Measurements from ENCODE around the gene B4GALNT3.
"Not testable (repeated sequence)": the region's sequence is repeated elsewhere in the genome, so short reads cannot be mapped to it uniquely, and the experiment has no call there.

The B4GALNT3 gene

DNA sequence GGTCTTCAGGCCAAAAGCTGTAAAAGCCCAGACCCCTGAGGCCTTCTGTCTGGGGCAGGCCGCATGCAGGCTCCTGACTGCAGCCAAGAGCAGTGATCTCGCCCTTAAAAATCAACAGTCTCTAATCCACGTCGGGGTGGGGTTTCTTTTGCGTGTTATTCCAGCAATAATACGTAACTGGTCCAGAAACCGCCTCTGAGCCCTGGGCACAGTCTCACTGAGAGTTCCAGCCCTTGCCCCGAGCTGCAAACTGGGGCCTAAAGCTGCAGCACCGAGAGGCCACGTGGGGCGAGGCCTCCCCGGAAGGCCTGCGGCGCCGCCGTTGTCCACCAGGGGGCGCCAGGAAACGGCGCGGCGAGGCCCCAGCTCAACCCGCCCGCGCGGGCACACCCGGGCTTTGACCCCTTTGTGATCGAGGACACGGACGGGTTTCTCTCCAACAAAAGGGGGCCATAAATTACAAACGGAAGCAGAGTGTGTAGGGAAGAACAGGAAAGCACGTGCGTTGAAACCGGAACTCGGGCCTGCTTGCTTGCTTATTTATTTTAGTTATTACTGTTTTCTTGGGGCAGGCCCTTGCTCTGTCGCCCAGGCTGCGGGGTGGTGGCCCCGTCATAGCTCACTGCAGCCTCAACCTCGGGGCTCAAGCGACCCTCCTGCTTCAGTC lies 116.3 kb downstream of the B4GALNT3 start:
- DNase-seq (ENCODE audit: low spot score) = peak; percentile 62

DNA sequence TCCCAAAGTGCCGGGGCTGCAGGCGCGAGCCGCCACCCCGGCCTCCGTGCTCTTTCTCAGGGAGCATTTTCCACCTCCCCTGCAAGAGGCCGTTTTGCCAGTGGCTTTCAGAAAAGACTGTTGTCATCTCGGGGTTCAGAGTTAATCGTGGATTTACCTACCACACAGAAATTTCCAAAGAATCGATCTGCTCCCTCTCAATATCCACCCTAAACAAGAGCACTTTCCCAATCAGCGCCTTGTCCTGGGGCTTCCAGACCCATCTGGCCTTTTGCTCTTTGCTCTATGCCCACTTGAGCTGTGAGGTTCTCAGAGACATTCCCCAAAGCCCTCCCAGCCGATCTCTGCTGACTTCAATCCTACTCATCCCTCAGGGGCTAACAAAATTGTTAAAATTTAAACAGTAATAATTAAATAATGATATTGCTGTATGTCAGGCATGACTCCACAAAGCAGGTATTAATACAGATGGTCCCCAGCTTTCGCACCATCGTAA lies 116.9 kb downstream of the B4GALNT3 start:
- no peak for DNase-seq (ENCODE audit: low spot score)

DNA sequence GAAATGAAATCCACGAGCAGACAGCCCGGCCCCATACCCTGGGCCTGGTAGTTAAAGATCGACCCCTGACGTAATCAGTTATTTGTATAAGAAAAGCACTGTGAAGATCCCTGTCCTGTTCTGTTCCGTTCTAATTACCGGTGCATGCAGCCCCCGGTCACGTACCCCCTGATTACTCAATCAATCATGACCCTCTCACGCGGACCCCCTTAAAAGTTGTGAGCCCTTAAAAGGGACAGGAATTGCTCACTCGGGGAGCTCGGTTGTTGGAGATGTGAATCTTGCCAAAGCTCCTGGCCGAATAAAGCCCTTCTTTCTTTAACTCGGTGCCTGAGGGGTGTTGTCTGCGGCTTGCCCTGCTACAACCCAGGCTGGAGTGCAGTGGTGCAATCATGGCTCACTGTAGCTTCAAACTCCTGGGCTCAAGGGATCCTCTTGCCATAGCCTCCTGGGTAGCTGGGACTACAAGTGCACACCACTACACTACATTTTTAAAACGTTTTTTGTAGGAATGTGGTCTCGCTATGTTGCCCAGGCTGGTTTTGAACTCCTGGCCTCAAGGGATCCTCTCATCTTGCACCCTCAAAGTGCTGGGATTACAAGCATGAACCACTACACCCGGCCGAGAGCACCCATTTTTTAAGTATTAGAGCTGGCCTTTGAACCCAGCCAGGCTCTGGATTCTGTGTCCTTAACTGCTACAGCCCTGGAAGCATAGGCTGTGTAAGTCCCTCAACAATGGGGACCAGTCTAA lies 118.4 kb downstream of the B4GALNT3 start:
- DNase-seq (ENCODE audit: low spot score) = not testable (repeated sequence)

DNA sequence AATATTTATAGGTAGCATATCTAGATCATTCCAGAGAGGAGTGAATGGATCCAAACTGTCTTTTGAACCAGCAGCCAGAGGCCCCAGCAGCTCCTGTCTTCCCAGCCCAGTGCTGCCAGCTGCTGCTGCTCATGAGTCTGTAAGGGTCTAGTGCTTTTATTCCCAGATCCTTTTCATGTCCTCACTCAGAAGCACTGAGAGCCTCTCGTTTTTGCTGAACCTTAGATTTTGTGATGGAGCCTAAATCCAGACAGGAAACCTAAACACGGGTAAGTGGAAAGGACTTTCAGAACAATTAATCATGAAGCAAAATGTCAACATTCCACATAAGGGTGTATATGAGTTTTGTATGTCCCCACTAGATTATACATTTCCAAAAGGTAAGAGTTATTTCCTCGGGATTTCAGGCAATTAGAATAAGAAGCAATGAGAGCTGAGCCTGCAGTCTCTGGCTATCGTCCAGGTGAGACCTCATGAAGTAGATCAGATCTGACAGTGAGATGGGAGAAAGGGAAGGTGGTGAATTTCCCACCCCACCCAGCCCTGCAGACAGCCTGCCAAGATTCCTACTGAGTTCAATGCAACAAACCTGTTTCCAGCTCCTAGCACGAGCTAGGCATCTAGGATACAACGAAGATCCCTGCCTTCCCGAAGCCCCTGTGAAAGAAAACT lies 119.1 kb downstream of the B4GALNT3 start:
- no peak for DNase-seq (ENCODE audit: low spot score)

DNA sequence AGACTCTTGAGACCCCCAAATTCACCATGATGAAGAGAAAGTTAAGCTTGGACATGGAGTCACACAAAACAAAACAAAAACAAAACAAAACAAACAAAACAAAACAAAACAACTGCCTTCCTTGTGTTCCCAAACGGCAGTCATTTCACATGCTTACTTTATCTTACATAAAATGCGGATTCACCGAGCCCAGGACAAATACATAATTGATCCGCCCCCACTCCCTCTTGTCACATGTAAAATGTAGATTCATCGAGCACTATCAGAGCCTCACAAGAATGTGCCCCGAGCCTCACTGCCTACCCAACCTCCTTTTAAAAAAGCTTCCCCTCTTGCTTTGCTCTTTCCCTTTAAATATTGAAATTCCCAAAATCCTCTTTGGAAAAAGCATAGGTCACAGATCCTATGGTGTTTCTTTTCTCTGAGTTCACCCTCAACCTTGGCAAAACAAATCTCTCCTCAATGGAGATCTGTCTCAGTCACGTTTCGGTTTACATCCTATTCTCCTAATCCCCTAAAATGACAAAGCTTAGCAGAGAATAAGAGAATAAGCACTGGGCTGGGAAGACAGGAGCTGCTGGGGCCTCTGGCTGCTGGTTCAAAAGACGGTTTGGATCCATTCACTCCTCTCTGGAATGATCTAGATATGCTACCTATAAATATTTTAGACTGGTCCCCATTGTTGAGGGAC lies 119.8 kb downstream of the B4GALNT3 start:
- no peak for DNase-seq (ENCODE audit: low spot score)

DNA sequence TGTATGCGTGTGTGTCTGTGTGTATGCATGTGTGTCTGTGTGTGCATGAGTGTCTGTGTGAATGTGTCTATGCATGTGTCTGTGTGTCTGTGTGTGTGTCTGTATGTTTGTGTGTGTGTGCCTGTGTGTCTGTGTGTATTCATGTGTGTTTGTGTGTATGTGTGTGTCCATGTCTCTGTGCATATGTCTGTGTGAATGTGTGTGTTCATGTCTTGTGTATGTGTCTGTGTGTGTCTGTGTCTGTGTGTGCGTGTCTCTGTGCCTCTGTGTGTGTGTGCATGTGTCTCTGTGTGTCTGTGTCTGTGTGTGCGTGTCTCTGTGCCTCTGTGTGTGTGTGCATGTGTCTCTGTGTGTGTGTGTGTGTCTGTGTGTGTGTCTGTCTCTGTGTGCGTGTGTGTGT lies 121.1 kb downstream of the B4GALNT3 start:
- DNase-seq (ENCODE audit: low spot score) = no peak

DNA sequence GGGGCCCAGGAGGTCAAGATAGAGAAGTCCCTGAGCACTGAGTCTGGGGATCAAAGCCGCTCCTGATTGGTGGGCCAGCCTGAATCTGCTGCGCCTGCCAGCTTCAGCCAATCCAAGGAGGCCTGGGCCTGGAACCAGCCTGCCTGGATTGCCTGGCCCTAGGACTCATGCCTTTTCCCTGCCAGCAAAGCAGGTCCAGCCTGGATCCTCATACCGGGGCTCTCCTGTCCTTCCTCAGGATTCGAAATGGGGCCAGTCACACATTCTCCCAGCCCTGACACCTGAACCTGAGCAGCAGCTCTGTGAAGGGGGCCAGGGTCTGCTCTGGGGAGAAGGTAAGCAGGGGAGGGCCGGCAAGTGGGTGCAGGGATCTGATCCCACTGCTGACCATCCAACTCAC lies 121.6 kb downstream of the B4GALNT3 start:
- DNase-seq (ENCODE audit: low spot score) = no peak

DNA sequence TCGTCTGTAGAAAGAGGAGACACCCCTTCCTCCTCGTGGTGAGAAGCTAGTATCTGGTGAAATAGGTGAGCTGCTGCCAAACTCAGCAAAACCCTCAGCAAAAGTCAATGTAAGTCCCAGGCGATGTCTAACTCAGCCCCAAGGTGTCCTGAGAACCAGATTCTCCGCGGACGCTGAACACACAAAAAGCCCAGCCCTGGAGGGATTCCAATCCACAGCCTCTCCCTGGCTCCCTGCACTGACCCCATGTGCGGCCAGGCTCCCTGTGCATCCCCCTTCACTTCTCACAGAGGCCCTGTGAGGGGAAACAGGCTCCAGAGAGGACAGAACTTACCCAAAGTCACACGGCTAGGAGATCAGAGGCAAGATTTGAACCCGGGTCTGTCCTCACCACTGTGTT lies 122.0 kb downstream of the B4GALNT3 start:
- no peak for DNase-seq (ENCODE audit: low spot score)

DNA sequence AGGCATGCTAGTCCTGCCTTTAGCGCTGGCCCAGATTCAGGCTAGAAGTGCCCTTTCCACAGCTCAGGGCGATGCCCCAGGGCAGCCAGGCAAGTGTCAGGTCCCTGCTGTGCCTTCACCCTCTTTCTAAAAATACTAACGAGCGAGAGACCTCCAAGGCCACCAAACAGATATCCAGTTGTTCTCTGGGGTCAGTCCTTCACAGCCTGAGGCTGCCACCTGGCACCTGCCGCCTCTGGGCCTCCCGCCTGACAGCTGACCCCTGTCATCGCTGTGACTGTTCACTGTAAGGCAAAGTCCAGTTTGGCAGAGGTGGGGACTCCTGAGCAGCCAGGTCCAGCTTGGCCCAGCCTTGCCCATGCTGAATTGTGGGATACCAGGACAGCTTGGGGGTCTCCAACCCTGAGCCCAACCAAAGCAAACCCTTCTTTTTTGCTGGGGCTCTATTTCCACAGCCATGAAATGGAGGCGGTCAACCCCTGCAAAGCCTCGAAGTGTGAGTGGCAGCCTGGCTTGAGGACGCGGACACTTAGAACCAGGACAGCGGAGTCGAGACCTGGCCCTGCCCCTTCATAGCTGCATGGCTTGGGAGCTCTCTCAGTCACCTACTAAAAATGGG lies 123.6 kb downstream of the B4GALNT3 start:
- DNase-seq (ENCODE audit: low spot score) = no peak

DNA sequence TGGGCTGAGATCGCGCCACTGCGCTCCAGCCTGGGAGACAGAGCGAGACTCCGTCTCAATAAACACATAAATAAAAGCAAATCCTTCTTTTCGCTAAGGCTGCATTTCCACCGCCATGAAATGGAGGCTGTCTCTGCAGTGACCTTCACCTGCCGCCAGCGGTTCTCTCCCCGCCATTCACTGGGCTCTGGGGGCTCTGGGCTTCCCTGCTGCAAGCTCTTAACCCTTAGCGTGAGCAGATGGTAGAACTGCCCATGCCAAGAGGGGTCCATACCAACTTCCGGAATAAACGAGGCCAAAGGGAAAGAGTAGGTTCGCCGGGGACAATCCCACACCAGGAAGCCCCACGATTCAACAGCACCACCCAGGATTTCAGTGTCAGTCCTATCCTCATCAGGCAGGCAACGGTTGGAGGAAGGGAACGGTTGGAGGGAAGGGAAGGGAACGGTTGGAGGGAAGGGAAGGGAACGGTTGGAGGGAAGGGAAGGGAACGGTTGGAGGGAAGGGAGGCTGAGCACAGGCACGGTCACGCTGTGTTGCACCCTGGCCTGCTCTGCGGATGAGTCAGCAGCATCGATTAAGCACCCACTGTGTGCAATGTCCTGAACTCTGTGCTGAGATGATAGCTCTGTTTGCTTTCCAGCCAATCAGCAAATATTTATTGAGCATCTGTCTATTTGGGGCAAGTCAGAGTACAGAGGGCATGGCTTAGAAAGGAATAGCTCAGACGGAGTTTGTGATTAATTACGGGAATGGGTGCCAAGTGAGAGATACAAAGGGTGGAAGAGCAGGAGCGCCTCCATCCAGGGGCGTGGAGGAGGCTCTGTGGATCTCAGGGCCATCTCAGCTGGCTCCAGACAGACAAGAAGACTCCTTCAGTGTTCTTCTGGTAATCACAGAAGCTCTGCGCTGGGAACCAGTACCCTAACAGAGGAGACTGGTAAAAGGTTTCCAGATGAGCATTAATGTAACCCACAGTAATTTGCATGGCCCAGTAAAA lies 125.6 kb downstream of the B4GALNT3 start:
- no peak for DNase-seq (ENCODE audit: low spot score)

DNA sequence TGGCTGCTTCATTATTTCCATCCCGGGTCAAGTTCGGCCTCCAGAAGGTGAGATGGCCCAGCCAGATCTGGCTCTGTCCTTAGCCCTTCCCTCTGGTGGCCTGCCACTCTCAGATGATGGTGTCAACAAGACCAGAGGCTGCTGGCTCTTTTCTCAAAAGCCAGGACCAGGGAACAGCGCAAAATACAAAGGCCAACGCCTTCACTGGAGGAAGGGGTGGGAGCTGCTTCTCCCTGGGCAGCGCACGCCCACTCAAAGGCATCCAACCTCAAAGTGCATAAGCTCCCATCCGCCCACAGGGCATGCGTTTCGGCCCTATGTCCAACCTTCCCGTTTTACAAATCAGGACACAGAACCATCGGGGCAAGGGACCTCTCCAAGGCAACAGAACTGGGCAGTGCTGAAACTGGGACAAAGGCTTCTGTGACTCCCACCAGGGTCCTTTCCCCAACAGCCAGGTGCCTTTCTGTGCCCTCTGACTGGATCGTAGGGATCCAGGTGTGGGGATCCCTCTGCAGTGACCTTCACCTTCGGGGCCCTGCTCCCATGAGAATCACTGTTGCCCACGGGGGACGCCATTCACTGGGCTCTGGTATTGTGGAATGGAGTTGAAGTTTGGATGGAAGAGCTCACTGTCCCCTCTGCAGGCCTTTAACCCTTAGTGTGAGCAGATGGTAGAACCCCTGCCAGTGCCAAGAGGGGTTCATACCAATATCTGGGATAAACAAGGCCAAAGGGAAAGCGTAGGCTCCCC lies 126.8 kb downstream of the B4GALNT3 start:
- DNase-seq (ENCODE audit: low spot score) = no peak

DNA sequence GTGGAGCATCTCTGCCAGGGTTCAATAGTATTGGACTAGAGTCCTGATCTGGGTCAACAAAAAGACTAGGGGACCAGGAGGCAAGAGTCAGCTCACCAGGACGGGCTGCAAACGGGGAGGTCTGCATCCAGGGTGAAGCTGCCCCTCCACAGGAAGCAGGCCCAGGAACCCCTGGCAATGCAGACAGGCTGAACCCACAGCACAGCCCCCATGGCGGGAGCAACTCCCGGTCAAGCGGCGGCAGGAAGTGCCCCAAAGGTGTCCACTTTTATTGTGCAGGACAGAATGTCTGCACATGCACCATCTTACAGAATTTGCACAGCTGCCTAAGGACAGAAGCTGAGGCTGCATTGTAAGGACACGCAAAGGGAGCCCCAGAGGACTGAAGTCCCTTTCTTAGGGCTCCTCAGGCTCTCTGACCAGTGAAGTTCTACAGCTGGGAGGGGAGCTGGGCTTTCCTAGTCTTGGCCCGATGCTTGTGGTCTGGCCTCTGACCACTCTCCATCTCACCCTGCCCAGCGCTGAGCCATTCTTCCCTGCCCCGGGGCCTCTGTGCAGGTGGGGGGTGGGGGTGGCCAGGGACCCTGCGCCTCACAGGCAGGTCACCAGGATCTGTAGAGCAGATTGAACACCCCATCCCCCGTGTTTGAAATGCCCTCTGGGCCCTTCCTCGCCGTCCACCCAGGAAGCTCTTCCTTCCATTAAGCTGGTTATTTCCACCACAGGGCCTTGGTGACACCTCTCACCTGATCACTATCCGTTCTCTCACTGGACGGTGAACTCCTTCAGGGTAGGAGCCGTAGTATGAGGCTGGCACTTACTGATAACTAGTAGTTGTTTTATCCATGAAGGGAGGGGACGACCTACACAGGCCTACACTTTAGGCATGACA lies 127.6 kb downstream of the B4GALNT3 start:
- DNase-seq (ENCODE audit: low spot score) = no peak

DNA sequence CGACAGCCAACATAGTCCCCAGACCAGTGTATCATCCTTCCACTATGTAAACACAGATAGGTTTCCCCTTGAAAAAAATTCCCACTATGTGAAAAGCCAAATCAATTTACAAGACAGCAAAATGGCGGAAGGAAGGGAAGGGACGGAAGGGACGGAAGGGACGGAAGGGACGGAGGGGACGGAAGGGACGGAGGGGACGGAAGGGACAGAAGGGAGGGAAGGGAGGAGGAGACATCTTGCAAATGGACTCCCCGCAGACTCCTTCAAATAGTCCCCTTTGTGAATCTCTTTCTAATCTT lies 128.2 kb downstream of the B4GALNT3 start:
- DNase-seq (ENCODE audit: low spot score) = no peak

DNA sequence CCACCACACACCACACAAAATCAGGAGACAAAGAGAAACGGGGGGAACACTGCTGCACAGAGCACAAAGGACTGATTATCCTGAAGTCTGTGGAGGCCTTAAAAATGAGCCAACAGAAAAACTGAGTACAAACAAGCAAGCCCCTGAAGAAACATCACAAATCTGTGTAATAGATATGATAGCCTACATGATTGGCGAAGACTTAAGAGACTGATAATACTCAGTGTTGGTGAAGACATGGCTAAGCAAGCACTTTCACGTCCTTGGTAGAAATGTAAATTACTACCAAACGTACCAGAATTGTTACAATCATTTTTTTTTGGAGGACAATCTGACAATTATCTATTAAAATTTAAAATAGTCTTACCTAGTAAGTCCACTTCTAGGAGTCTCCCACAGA lies 128.9 kb downstream of the B4GALNT3 start:
- DNase-seq (ENCODE audit: low spot score) = no peak

DNA sequence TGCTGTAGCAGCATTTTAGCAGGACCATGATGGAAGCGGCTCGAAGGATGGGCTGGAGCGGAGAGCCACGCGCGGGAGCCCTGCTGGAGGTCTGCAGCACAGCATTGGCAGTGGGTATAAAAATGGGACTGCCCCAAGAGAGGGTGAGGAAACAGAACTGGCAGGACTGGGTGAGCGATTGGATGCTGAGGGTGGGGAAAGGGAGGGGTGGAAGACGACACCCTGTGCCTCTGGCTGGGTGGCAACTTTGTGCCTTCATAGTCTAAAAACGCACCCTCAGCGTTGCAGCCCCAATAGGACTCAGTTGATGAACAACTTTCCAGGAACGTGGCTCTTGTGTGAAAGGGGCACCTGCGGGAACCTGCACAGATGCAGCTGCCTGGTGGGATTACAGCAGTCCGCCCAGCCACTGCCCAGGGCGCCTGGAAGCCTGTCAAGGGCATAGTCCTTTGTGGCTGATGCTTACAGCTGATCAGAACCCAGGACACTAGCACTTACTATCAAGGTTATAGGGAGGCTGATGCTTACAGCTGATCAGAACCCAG lies 130.5 kb downstream of the B4GALNT3 start:
- no peak for DNase-seq (ENCODE audit: low spot score)

DNA sequence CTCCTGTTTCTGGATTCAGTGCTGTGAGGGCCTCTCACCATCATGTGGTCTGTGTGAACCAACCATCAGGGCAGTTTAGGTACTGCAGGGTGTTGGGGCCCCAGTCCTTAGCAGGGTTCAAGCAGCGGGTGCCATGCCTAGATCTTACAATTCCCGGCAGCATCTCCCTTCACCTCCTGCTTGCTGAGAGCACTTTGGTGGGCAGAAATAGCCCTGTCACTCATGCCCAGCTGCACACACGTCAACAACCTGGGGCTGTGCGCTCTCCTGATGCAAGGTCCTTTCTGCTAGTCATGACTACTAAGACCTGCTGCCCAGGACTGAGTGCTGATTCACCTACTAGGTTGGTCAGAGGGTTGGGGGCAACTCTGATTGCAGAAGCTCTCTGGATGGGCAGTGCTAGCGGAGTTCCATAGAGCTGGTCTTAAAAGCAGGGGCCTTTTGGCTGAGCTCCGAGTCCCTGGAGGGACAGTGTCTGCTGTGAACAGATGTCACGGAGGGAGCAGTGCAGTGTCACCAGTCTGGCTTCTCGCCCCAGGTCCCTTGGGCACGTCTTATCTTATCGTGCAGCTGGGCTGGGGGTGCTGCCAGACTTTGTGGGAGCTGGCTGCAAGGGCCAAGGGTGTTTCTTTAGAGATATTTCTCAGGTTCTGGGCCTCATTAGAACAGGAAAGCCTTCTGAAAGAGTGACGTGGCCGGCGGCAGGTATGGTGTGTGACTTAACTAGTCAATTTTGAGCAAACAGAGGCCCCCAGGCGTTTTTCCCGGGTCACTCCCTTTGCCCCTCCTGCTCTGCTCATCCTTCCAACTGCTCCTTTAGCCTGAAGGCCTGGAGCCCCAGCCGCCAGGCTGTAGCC lies 131.7 kb downstream of the B4GALNT3 start:
- no peak for DNase-seq (ENCODE audit: low spot score)

DNA sequence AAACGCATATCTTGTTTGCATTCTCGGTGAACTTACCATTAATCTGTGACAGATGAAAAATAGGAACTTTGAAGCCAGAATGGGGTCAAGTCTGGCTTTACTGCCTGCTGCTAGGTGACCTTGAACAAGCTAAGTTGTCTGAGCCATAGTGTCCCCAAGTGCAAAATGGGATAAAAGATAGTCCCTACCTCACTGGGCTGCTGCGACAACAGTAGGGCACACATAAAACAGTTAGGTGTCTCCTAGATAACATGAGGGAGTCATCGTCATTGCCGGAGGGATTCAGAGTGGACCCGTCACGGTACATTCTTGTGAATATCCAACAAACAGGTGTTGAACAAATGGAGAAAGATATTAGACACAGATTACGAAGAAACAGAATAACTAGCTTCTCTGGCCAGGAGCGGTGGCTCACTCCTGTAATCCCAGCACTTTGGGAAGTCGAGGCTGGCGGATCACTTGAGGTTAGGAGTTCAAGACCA lies 132.3 kb downstream of the B4GALNT3 start:
- no peak for DNase-seq (ENCODE audit: low spot score)
